ENCODE data around the gene NUDT12. TPM values are rescaled to one million over a fixed set of nuclear protein-coding genes. Genes with fewer than 3 reads are reported as not detected.

Gene NUDT12
- total RNA-seq, 4 donors from 2014 or later, result 1.5 to 37.1 (median 11.5) TPM

GRCh38 chr5:103587185-103587748 lies 24.7 kb upstream of the NUDT12 start:
- Histone ChIP-seq H3K4me1 (no peaks in the 10 kb centered on the region), H3K27me3 (no peaks in the 10 kb centered on the region), H3K27ac (no peak overlapping the region), H3K36me3 (no peaks in the 10 kb centered on the region), H3K9me3 (no peaks in the 10 kb centered on the region), H3K4me3 (no peak overlapping the region)
- TF ChIP-seq POLR2A (IDR thresholded peaks at IDR 0.05), result no peak
- peak in 3 of 4 experiments; percentile 4 to 21 (median 11) for TF ChIP-seq CTCF (IDR thresholded peaks at IDR 0.05)
- no peak for DNase-seq
- intact Hi-C loops (cut with DNase I; ENCODE audit: low total_unique reads), result no loop called here

GRCh38 chr5:103582364-103582763 lies 19.8 kb upstream of the NUDT12 start:
- no peak overlapping the region for H3K4me3 ChIP-seq
- no peak for TF ChIP-seq POLR2A (IDR thresholded peaks at IDR 0.05)
- TF ChIP-seq CTCF (IDR thresholded peaks at IDR 0.05), result peak in 3 of 4 experiments; percentile 14 to 33 (median 22)
- intact Hi-C loops (cut with DNase I; ENCODE audit: low total_unique reads), result no loop called here
- no peaks in the 10 kb centered on the region for H3K36me3 ChIP-seq
- DNase-seq, result no peak
- no peaks in the 10 kb centered on the region for H3K27me3 ChIP-seq
- H3K27ac ChIP-seq, result no peak overlapping the region
- H3K4me1 ChIP-seq, result no peaks in the 10 kb centered on the region
- no peaks in the 10 kb centered on the region for H3K9me3 ChIP-seq

- no peak for DNase-seq
- H3K27me3 ChIP-seq, result no peaks in the 10 kb centered on the region
- H3K27ac ChIP-seq, result no peak overlapping the region
- intact Hi-C loops (cut with DNase I; ENCODE audit: low total_unique reads), result no loop called here
- TF ChIP-seq POLR2A (IDR thresholded peaks at IDR 0.05), result no peak
- TF ChIP-seq CTCF (IDR thresholded peaks at IDR 0.05), result no peak
- no peaks in the 10 kb centered on the region for H3K9me3 ChIP-seq
- H3K36me3 ChIP-seq, result no peaks in the 10 kb centered on the region
- no peaks in the 10 kb centered on the region for H3K4me1 ChIP-seq
- H3K4me3 ChIP-seq, result no peak overlapping the region
These were observed 10.8 kb upstream of the NUDT12 start for GRCh38 chr5:103573411-103573810.

GRCh38 chr5:103572454-103572853 lies 9.9 kb upstream of the NUDT12 start:
- DNase-seq, result no peak
- TF ChIP-seq CTCF (IDR thresholded peaks at IDR 0.05), result no peak
- no peak for TF ChIP-seq POLR2A (IDR thresholded peaks at IDR 0.05)
- Histone ChIP-seq H3K4me1 (no peaks in the 10 kb centered on the region), H3K9me3 (no peaks in the 10 kb centered on the region), H3K27ac (no peak overlapping the region), H3K36me3 (no peaks in the 10 kb centered on the region), H3K4me3 (no peak overlapping the region), H3K27me3 (no peaks in the 10 kb centered on the region)
- intact Hi-C loops (cut with DNase I; ENCODE audit: low total_unique reads), result no loop called here

GRCh38 chr5:103571730-103572129 lies 9.1 kb upstream of the NUDT12 start:
- Histone ChIP-seq H3K4me3 (no peak overlapping the region), H3K27ac (no peak overlapping the region), H3K4me1 (no peaks in the 10 kb centered on the region), H3K36me3 (no peaks in the 10 kb centered on the region), H3K27me3 (no peaks in the 10 kb centered on the region), H3K9me3 (no peaks in the 10 kb centered on the region)
- DNase-seq, result no peak
- intact Hi-C loops (cut with DNase I; ENCODE audit: low total_unique reads), result no loop called here
- TF ChIP-seq CTCF (IDR thresholded peaks at IDR 0.05) (no peak), POLR2A (IDR thresholded peaks at IDR 0.05) (no peak)
